HG03521 (cell line): ENCODE data around the gene RORC.
"Not testable (repeated sequence)": the region's sequence is repeated elsewhere in the genome, so short reads cannot be mapped to it uniquely, and the experiment has no call there.

ENCODE experiments used
- ATAC-seq: cut with Tn5 transposase; IDR thresholded peaks from one replicate; pipeline ENCODE4 v1.9.1; 2021; ENCODE audit warnings: mild to moderate bottlenecking, moderate library complexity; ENCODE audit not compliant: unreplicated experiment

Gene RORC

DNA sequence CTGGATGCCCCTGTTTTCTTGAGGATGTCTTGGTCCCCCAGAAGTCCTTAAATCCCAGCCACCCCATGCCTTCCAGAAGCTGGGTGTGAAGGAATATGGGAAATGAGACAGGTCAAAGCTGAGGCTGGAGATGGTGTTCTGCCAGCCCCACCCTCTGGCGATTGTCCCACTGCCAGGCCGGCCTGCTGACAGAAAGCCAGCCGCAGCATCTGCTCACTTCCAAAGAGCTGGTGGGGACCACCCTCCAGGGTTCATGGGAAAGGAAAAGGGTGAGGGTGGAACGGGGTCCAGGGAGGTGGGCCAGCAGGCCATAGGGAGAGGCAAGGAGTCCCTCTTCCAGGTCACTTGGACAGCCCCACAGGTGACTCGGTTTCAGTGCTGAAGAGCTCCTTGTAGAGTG is 24.5 kb downstream of the RORC start:
- no peak for ATAC-seq

DNA sequence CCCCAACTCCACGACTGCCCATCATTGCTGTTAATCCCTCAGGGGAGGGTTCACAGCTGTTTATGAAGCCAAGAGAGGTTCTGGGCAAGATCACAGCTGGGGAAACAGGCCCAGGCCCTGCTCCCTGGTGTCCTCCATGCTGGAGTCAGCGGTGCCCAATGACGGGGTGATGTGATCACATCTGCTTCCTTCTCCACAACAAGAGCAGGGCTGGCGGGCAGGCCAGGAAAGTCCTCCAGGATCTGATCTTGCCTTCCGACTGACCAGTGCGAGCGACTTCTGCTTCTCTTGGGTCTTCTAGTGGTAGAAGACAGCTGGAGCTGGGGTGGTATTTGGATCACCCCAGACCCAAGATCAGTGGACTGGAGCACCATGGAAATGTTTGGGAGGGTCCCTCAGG is 25.4 kb downstream of the RORC start:
- no peak for ATAC-seq

DNA sequence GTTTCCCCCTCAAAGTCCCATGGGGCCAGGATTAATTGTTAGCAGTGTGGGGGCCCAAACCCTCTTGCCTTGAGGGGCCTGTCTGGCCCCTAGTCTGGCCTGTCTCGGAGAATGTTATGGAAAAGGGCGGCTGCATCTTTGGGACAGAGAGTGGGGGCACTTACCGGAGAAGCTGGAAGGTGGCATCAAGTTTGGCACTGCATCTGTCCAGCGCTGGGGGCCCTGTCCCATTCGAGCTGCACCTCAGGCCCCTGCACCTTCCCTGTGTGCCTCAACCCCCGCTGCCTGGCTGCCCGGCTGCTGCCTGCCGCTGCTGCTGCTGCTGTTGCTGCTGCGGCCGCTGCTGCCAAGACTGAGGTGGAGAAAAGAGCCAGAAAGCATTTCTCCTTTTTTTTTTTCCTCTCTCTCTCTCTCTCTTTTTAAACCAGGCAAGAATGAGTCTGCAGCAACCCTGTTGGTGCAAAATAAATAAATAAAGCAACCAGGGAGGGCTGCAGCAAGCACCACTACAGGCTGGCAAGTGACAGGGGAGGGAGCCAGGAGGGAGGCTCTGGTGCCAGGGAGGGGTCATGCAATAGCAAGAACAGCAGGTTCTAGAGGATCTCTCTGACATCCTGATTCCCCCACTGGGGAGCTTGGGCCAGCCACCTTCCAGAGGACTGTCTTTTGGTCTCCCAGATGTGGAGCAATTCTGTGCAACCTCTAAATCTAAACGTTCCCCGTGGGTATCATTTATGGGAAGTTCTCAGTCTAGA is 26.4 kb downstream of the RORC start, which contains the start of gene LINGO4:
LINGO4 (minus strand) TSS at position 354 of the 755 bp plus-strand sequence. CDS start 2,715 bp downstream, outside the sequence.
- ATAC-seq: no peak

DNA sequence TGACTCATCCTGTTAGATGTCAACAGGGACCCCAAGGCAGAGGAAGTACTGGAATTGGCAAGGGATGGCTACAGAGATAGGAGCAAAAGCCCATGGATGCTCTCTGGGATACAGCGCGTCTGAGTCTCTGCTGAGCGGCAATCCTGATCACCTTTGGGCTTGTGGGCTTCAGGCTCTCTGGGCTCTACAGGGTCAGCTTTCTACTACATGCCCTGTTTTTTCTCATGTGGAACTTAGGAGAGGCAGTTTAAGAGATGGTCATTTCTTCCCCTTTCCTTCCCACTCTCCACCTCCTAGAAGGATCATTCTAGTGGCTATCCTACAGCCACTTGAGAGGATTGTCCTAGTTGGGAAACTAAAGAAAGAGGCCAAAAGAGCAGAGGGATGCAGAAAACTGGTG is 27.7 kb downstream of the RORC start:
- ATAC-seq: no peak

DNA sequence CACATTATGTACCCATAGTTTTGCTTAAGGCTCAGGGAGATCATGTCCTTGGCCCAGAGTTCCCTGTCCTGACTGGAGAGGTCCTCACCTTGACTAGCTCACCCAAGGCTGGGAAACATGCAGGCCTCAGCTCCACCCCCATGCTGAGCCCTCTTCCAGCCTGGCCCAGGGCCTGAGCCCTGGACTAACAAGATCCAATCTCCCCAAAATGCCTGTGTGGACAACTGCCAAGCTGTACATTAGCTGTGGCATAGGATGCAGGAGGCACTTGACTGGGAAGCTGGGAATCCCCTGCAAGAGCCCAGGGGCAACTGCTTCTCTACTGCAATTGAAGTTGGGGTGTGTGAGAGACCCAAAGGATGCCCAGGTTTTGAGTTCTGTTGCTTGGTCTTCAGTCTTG is 28.4 kb downstream of the RORC start:
- no peak for ATAC-seq

DNA sequence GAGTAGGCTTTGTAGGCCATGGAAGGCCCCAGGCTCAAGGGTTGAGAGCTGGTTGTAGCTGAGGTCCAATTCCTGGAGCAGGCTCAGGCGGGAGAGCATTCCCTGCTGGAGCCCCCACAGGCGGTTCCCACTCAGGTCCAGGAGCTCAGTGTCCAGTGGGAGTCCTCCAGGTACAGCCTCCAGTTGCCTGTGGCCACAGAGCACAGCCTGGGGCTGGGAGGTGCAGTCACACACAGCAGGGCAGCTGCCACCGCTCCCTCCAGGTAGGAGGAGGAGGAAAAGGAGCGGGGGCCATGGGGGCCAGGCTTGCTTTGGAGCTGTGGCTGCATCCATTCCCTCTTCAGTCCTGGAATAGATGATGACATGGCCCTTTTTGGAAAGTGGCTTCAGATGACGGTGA is 29.2 kb downstream of the RORC start:
- no peak for ATAC-seq

DNA sequence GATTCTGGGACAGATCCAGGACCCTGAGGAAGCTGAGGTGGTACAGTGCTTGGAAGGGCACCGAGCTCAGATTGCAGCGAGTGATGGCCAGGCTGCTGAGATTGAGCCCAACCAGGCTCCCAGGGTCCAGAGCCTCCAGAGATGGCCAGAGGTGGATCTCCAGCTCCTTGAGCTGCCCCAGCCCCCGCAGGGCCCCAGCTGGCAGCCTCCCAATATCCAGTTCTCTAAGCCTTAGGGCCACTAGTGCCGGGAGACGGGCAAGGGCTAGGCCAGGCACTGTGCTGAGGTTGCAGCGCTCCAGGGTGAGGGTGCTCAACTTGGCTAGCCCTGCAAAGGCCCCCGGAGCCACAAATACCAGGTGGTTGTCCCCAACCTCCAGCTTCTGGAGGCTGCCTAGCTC is 29.8 kb downstream of the RORC start:
- no peak for ATAC-seq

DNA sequence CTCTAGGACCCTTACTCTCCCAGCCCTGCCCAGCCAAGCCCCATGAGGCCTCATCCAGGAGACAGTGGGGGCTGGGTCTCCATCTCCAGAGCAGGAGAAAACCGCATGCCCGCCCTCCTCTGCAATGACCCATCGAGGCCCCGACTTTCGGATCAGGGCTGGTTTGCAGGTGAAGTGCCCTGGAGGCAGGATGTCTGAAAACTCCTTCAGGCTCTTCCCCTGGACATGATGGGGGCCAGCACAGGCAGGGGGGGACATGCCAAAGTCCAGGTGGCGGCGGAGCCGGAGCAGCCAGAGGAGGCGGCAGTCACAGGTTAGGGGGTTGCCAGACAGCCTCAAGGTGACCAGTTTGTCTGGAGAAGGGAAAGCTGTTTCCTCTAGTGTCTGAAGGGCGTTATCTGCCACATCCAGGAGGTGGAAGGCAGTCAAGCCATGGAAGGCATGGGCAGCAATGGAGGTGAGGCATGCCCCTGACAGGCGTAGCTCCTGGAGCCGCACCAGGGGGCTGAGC is 30.2 kb downstream of the RORC start:
- no peak for ATAC-seq

DNA sequence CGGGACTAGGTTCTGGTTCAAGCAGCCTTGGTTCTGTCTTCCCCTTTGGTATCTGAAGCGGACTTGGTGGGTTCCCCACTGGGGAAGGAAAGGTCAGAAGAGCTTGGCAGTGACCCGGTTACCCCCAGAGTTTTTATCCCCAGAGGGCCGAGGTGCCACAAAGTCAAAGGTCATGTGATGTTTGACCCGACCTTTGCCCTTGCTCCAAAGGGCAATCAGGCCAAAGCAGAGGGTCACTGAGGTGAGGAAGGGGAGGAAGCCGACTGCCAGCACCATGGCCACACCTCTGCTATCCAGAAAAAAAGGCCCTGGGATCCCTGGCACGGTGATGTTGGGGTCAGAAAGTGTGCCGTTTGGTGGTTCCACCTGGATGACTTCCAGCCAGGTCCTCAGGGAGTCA is 30.8 kb downstream of the RORC start:
- no peak for ATAC-seq

DNA sequence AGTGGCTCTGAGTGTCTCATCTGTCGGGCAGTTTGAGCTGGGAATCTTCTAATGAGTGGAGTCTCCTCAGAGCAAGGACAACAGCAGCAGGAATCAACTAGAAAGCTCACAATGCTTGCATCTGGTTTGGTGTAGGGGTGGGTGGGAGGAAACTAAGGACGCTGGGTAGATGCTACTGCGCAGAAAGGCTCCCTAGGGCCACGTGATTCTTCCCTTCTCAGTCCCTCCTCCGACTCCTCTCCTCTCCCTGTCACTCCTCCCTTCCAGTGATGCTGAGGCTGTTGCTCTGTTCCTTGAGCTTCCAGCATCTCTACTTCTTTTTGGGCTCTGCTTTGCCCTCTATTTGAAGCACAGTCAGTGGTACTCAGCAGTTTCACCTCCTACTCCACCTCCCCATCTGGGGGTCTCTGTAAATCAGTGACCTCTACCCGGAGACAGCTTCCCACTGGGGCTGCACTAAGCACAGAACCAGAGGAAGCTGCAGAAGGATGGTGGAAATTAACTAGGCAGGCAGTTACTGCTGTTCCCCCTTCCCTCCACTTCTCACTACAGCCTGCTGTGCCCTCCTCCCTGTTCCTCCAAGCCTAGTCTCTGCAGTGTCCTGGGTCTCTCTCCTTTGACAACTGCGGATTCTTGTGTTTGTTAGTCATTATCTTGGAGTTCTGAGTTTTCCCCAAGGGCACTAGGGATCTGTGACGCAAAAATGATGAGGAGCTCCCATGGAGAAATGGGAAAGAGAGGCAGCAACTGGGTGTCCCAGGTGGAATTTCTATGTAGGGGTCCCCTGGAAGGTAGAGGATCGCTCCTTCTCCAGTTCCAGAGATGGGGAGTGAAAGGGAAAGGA is 32.2 kb downstream of the RORC start:
- ATAC-seq: no peak

DNA sequence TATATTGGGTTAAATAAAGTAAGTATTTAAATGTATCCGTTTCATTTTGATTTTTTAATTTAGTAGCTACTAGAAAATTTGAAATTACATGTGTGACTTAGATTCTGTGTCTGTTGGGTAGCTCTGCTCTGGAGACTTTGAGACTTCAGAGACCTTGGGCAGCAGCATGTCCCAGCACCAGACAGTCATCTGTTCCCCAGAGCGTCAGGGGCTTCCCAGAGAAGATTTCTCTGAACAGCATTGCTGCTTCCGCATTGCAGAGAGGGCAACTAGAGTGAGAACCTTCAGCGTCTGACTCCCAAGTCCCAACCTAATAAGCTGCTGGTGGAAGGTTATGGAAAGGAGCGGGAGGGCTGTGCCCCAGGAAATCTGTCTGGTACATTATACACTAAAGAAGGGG is 33.0 kb downstream of the RORC start:
- ATAC-seq: no peak

DNA sequence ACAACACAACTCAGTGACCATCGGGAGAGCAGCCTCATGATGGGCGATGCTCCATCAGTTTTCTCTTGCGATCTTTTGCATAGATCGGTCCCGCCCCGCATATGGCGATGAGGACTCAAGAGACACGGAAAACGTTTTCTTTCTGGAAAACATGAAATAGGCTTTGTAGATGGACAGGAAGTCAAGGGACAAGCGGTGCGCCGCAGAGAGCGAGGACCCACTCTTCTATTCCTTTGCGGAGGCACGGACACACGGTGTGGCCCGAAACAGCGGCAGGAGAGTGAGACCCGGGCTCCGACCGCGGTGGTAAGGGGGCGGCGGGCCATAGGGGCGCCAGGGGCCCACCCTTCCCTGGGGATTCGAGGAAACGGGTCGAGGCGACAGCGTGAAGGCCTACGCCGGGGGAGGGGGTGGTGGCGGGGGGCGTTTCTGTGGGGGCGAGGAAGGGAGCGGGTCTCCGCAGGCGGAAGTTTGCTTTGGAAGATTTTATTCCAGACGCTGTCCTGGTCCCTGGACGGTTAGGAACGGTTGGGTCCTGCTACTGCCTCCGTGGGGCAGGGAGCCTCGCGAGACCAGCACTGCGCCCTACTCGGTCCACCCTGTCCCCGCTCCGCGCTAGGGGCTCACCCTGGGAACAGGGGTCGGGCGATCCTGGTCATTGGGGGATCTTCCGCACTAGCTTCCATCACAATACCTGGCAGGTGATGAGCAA is 40.5 kb downstream of the RORC start:
- ATAC-seq: no peak

DNA sequence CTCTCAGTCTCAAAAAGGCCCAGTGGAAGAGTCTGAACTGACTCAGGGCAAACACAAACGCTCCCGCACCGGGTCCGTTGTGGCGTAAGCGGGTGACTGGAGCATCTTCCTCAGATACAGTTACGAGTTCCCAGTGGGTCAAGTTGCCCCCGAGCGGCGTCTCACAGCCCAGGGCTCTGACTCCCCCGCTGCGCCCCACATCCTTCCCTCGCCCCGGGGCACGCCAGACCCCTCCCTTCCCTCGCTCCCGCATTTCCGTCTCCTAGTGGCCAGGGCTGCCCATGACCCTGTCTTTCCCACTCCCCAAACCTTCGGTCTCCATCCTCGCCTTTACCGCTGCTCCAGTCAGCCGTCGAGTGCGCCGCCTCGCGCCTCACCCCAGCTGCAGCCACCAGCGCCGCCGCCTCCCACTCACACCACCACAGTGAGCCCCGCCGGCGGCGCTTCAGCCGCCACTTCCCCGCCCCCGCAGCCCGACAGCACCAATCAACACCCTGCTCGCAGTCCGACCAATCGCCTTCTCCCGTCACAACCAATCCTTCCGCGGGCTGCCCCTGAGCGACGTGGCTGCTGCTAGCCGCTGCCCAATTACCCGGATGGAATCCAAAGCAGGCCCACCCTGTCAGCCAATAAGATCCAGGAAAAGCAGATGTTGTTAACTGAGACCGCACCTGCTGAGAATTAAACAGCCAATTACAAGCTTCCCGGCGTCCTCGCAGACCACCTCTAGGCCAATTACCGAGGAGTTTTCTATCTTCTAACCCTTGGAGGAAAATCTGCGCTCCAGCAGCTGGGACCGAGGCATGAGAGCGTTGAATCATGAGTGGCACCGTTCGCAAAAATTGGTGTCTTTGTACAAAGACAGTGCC is 41.3 kb downstream of the RORC start, which contains the start of gene TDRKH:
TDRKH (minus strand) TSS at position 430 of the 869 bp plus-strand sequence. CDS start 7,478 bp downstream, outside the sequence.
- ATAC-seq: peak; percentile 96

DNA sequence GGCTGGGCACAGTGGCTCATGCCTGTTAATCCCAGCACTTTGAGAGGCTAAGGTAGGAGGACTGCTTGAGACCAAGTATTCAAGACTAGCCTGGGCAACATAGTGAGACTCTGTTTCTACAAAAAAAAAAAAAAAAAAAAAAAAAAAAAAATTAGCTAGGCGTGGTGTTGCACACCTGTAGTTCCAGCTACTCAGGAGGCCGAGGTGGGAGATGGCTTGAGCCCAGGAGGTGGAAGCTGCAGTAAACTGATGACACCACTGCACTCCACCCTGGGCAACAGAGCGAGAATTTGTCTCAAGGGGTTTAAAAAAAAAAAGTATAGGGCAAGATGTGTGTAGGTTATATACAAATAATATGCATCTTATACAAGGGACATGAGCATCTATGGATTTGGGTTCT is 43.9 kb downstream of the RORC start:
- no peak for ATAC-seq

DNA sequence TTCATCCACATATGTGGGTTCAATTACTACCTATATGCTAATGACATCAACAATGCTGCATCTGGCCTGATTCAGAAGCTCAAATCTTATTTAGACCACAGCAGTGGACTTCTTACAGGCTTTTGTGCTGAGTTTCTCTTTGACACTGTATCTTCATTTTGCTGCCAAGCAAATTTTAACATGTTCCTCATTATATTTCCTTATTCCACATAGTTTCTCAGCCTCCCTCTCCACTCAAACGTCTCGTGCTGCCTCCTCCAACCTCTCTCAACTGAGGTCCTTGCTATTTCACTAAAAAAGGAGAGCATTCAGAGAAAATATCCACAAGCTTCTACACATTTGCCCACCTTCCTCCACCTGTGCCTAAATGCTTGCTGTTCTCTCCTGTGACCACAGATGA is 47.8 kb downstream of the RORC start:
- ATAC-seq: no peak

DNA sequence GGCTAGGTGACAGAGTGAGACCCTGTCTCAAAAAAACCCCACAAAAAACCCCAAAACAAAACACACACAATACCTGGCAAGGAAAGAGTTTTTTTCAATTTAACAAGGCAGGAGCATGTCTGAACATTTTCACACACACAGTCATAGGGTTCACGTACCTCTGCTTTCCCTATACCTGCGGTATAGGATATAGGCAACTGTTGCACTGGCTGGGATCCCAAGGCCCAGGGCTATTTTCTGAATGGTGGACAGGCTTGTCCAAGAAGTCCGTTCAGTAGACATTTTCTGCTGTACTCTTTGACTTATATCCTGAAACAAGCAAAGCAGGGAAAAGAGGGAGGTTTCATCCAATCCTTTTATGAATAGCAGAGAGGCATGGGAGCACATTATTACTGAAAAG is 48.9 kb downstream of the RORC start:
- ATAC-seq: no peak

DNA sequence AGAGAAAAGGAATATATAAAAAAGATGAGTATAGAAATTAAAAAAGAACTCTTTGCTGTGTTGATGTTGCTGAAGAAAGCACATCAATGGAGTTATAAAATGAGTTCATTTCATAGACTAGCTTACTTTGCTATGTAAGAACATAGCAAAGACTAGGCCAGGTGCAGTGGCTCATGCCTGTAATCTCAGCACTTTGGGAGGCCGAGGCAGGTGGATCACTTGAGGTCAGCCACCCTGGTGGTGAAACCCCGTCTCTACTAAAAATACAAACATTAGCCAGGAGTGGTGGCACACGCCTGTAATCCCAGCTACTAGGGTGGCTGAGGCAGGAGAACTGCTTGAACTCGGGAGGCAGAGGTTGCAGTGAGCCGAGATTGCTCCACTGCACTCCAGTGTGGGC is 49.6 kb downstream of the RORC start:
- ATAC-seq: not testable (repeated sequence)

DNA sequence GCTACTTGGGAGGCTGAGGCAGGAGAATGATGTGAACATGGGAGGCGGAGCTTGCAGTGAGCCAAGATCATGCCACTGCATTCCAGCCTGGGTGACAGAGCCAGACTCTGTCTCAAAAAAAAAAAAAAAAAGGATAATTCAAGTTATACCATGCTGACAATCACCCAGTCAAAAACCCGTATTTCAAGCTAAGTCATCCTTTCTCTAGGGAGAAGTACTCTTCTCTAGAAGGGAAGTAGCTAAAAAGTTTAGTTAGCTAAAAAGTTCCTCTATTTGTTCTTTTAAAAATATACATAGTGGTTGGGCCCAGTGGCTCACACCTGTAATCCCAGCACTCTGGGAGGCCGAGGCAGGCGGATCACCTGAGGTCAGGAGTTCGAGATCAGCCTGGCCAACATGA is 50.9 kb downstream of the RORC start:
- not testable (repeated sequence) for ATAC-seq

DNA sequence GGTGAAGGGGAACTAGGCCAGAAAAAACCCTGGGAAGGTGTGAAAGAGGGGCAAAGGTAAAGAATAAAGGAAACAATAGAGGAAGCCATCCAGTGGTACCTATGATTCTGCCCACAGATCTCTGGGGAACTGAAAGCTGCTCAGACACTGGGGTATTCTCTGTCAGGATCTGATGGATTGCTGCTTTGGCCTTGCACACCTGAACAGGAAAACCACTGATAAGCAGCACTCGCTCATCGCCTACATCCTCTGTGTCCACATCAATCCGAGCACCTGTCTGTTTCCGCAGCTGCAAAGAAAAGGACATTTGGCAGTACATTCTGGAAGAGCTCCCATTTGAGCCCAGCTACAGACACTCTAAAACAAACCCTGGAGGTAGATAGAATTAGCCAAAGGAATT is 51.8 kb downstream of the RORC start:
- ATAC-seq: no peak

DNA sequence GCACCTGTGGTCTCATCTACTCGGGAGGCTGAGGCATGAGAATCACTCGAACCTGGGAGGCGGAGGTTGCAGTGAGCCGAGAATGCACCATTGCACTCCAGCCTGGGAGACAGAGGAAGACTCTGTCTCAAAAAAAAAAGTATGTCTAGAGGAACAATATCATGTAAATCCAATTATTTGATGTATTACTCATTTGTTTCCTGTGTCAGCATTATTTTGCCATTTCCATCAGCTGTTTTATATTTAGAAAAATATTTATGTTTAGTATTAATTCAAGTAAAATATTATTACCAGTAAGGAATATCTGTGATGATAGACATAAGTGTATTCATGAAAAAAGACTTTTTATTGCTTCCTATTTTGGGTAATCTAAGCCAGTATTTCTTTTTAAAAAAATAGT is 54.3 kb downstream of the RORC start:
- ATAC-seq: no peak
